CD4-positive, alpha-beta T cell (primary cell): ENCODE data around the gene FAM120A. TPM values are rescaled to one million over a fixed set of nuclear protein-coding genes. Genes with fewer than 3 reads are reported as not detected.

Source experiments
- ATAC-seq: fragments of 200-7000 bp; cut with Tn5 transposase; one replicate; pipeline ENCODE4 v1.10.0; 2022; ENCODE audit warnings: mild to moderate bottlenecking; ENCODE audit not compliant: poor library complexity
- CTCF ChIA-PET: fragments of 350-600 bp; sonication (Branson Sonifier 250); formaldehyde crosslinking; loops from one replicate; lab custom pipeline; 2021; ENCODE audit warnings: antibody characterized with exemption, inconsistent platforms; lab: Charles Lee
- POLR2A ChIA-PET: fragments of 350-600 bp; sonication (Branson Sonifier 250); formaldehyde crosslinking; loops from one replicate; lab custom pipeline; 2021; ENCODE audit warnings: antibody characterized with exemption, inconsistent platforms; lab: Charles Lee
- DNase-seq, 14 experiments: peaks; one replicate each; pipeline ENCODE4 v3.0.0-alpha.2; 2013 to 2020; ENCODE audit warnings: mixed read lengths in 2 of 14
- H3K27ac ChIP-seq, 2 donors: one replicate each; pipeline versions ENCODE4 v1.5.1 to v1.7.0; 2013; ENCODE audit warnings: low read length in 2 of 2, low read depth in 1 of 2, mild to moderate bottlenecking in 1 of 2
- H3K27me3 ChIP-seq, 2 experiments: 1 replicate in 1 of 2; 2 replicates in 1 of 2; pipeline versions ENCODE4 v1.6.1 to v1.7.0; 2013; ENCODE audit warnings: low read length in 2 of 2, control low read depth in 1 of 2, mild to moderate bottlenecking in 1 of 2, moderate library complexity in 1 of 2; ENCODE audit not compliant: insufficient read depth in 2 of 2, control insufficient read depth in 1 of 2
- H3K36me3 ChIP-seq: one replicate; pipeline ENCODE4 v1.6.1; 2013; ENCODE audit warnings: low read length, control low read depth; ENCODE audit not compliant: insufficient read depth
- H3K4me1 ChIP-seq: one replicate; pipeline ENCODE4 v1.6.1; 2013; ENCODE audit warnings: low read length, control low read depth; ENCODE audit not compliant: insufficient read depth
- H3K4me3 ChIP-seq: one replicate; pipeline ENCODE4 v1.5.1; 2013; ENCODE audit warnings: mild to moderate bottlenecking, low read length, moderate library complexity
- H3K9me3 ChIP-seq, 2 experiments: 1 replicate in 1 of 2; 2 replicates in 1 of 2; pipeline versions ENCODE4 v1.6.1 to v1.7.0; 2013; ENCODE audit warnings: low read length in 2 of 2, mild to moderate bottlenecking in 2 of 2, control low read depth in 1 of 2, moderate library complexity in 1 of 2; ENCODE audit not compliant: control insufficient read depth in 1 of 2, insufficient read depth in 1 of 2
- H3K27ac Mint-ChIP-seq: one replicate; pipeline ENCODE4 v1.8.0; 2020; ENCODE audit warnings: mixed read lengths
- H3K27me3 Mint-ChIP-seq: one replicate; pipeline ENCODE4 v1.8.0; 2021; ENCODE audit warnings: mixed read lengths
- H3K36me3 Mint-ChIP-seq: one replicate; pipeline ENCODE4 v1.8.0; 2021; ENCODE audit warnings: low read depth, mixed read lengths
- H3K4me1 Mint-ChIP-seq: one replicate; pipeline ENCODE4 v1.8.0; 2021; ENCODE audit warnings: low read depth, mixed read lengths
- H3K4me3 Mint-ChIP-seq: one replicate; pipeline ENCODE4 v1.8.0; 2020; ENCODE audit warnings: mild to moderate bottlenecking, mixed read lengths
- H3K9me3 Mint-ChIP-seq: one replicate; pipeline ENCODE4 v1.8.0; 2020; ENCODE audit warnings: mixed read lengths
- intact Hi-C, 2 experiments: fragments of 100-400 bp; cut with DNase I in 1 of 2; cut with micrococcal nuclease in 1 of 2; formaldehyde crosslinking; loops; one replicate each; pipeline versions ENCODE4 v1.15.1 to v1.9.0; 2023 to 2025; cut with DNase I, micrococcal nuclease
- total RNA-seq, 174 experiments: library from RNA in 2 of 174; stranded (reverse) in 2 of 174; gene quantifications; one replicate each; pipeline ENCODE4 v1.2.3 and lab custom pipeline; 2021 to 2026
- TF ChIP-seq, protein P1 (sequence below): fragments of 200-600 bp; IDR thresholded peaks from one replicate; pipeline ENCODE4 v1.8.0; 2022; ENCODE audit warnings: antibody characterized with exemption, mild to moderate bottlenecking

FAM120A gene
- total RNA-seq, 2 experiments from 2014 or later: 46.5 to 51.7 TPM

DNA sequence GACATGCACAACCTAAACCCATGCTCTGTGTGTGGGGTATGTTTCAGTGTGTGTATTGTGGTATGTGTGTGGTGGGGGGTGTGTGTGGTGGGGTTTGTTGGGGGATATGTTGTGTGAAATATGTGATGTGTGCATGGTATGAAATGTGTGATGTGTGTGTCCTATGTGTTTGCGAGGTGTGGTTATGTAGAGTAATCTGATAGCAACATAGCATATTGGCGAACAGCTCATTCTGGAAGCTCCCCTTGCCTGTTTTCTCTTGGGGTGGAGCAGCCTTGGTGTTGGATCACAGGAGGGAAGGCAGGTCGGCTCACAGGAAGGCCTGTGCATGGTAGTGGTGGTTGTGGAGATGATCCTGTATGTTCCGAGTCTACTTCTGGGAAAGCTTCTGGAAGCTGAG, 89.5 kb downstream of the FAM120A start:
- Histone ChIP-seq H3K27me3 (no peaks in the 10 kb centered on the region), H3K4me3 (no peak overlapping the region), H3K9me3 (no peaks in the 10 kb centered on the region), H3K36me3 (peaks cover 49% of the 10 kb centered on the region), H3K4me1 (no peaks in the 10 kb centered on the region), H3K27ac (no peak overlapping the region)
- TF ChIP-seq, protein P1, sequence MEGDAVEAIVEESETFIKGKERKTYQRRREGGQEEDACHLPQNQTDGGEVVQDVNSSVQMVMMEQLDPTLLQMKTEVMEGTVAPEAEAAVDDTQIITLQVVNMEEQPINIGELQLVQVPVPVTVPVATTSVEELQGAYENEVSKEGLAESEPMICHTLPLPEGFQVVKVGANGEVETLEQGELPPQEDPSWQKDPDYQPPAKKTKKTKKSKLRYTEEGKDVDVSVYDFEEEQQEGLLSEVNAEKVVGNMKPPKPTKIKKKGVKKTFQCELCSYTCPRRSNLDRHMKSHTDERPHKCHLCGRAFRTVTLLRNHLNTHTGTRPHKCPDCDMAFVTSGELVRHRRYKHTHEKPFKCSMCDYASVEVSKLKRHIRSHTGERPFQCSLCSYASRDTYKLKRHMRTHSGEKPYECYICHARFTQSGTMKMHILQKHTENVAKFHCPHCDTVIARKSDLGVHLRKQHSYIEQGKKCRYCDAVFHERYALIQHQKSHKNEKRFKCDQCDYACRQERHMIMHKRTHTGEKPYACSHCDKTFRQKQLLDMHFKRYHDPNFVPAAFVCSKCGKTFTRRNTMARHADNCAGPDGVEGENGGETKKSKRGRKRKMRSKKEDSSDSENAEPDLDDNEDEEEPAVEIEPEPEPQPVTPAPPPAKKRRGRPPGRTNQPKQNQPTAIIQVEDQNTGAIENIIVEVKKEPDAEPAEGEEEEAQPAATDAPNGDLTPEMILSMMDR: no peak
- Mint-ChIP-seq H3K9me3 (no peaks in the 10 kb centered on the region), H3K36me3 (peaks cover 79% of the 10 kb centered on the region), H3K4me1 (no peaks in the 10 kb centered on the region), H3K27ac (no peak overlapping the region), H3K4me3 (no peak overlapping the region), H3K27me3 (no peaks in the 10 kb centered on the region)
- no peak for DNase-seq
- intact Hi-C loops: no loop called here
- ATAC-seq: no peak
- CTCF ChIA-PET: no interaction called here
- POLR2A ChIA-PET: no interaction called here

DNA sequence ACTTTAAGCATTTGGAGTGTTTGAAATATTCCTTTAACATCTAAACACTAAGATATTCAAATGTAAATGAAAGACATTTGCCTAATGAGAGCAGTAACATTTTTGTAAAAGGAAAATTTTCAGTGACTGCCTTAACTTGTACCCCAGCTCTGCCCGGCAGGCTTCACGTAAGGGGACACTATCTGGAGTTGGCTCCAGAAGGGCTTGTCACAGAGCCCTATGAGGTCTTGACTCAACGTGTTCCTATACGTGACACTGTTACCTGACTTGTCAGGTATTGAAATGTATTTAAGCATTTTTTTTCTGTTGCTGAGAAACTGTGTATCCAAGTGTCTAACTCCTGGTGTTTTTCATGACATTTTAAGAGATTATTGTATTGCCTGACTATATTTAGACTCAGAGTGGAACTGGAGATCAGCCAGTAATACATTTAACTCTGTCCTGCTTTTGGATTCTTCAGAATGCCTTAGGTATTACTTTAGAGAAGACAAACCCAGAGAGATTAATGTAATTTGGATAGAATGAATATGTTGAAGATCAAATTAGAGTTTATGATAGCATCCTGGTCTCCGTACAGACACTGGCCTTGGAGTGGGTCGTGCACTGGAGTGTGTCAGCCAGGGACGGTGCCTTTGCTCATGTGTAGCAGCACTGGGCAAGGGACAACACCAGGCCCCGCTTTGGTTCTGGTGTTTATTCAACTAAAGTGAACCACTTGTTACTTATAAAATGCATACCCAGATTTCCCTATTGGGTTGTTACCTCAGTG, 90.3 kb downstream of the FAM120A start:
- Histone ChIP-seq H3K4me1 (no peaks in the 10 kb centered on the region), H3K27me3 (no peaks in the 10 kb centered on the region), H3K36me3 (peaks cover 50% of the 10 kb centered on the region), H3K4me3 (no peak overlapping the region), H3K27ac (no peak overlapping the region), H3K9me3 (no peaks in the 10 kb centered on the region)
- DNase-seq (no peak), ATAC-seq (no peak)
- intact Hi-C loops: no loop called here
- H3K4me3 Mint-ChIP-seq: no peak overlapping the region
- H3K4me1 Mint-ChIP-seq: no peaks in the 10 kb centered on the region
- no peaks in the 10 kb centered on the region for H3K27me3 Mint-ChIP-seq
- H3K27ac Mint-ChIP-seq: no peak overlapping the region
- ChIA-PET POLR2A (no interaction called here), CTCF (no interaction called here)
- no peaks in the 10 kb centered on the region for H3K9me3 Mint-ChIP-seq
- peaks cover 78% of the 10 kb centered on the region for H3K36me3 Mint-ChIP-seq
- TF ChIP-seq, protein P1: no peak

DNA sequence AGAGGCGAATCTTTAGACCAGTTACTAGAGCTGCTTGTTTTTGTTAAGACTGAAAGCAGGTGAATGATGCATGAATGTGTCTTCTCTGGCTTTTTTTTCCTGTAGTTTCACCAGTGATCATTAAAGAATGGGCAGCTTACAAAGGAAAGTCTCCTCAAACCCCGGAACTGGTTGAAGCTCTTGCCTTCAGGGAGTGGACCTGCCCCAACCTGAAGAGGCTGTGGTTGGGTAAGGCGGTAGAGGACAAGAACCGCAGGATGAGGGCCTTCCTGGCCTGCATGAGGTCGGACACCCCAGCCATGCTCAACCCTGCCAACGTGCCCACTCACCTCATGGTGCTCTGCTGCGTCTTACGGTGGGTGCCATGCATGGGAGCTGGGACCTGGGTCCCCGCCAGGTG, 91.6 kb downstream of the FAM120A start:
- H3K4me3 ChIP-seq: no peak overlapping the region
- H3K27ac ChIP-seq: no peak overlapping the region
- intact Hi-C loops: no loop called here
- H3K27ac Mint-ChIP-seq: no peak overlapping the region
- H3K4me1 Mint-ChIP-seq: no peaks in the 10 kb centered on the region
- no peaks in the 10 kb centered on the region for H3K27me3 Mint-ChIP-seq
- H3K4me1 ChIP-seq: no peaks in the 10 kb centered on the region
- peaks cover 56% of the 10 kb centered on the region for H3K36me3 ChIP-seq
- no peaks in the 10 kb centered on the region for H3K9me3 ChIP-seq
- peaks cover 82% of the 10 kb centered on the region for H3K36me3 Mint-ChIP-seq
- POLR2A ChIA-PET: no interaction called here
- DNase-seq (no peak), ATAC-seq (no peak)
- CTCF ChIA-PET: no interaction called here
- H3K4me3 Mint-ChIP-seq: no peak overlapping the region
- no peaks in the 10 kb centered on the region for H3K27me3 ChIP-seq
- TF ChIP-seq, protein P1: no peak
- H3K9me3 Mint-ChIP-seq: no peaks in the 10 kb centered on the region
